Fibroblast of skin of scalp (primary cell): ENCODE data around the gene COL8A1. TPM values are rescaled to one million over a fixed set of nuclear protein-coding genes. Genes with fewer than 3 reads are reported as not detected.
A peak's percentile ranks its signal among the peaks of the same experiment; 100 is the strongest.
"Not testable (repeated sequence)": the region's sequence is repeated elsewhere in the genome, so short reads cannot be mapped to it uniquely, and the experiment has no call there.

Experiments used
- DNase-seq: peaks from one replicate; pipeline ENCODE4 v3.0.0-alpha.2; 2013
- polyA plus RNA-seq, 2 experiments: library from polyadenylated mRNA; unstranded; fragments of 120-200 nt; gene quantifications; one replicate each; pipeline ENCODE4 v1.2.1, GENCODE V29; 2013; ENCODE audit not compliant: insufficient read length in 2 of 2

The COL8A1 gene
- polyA plus RNA-seq (2013, experiment 1 of 2; ENCODE audit: insufficient read length): 533 TPM
- polyA plus RNA-seq (2013, experiment 2 of 2; ENCODE audit: insufficient read length): 563 TPM

DNA sequence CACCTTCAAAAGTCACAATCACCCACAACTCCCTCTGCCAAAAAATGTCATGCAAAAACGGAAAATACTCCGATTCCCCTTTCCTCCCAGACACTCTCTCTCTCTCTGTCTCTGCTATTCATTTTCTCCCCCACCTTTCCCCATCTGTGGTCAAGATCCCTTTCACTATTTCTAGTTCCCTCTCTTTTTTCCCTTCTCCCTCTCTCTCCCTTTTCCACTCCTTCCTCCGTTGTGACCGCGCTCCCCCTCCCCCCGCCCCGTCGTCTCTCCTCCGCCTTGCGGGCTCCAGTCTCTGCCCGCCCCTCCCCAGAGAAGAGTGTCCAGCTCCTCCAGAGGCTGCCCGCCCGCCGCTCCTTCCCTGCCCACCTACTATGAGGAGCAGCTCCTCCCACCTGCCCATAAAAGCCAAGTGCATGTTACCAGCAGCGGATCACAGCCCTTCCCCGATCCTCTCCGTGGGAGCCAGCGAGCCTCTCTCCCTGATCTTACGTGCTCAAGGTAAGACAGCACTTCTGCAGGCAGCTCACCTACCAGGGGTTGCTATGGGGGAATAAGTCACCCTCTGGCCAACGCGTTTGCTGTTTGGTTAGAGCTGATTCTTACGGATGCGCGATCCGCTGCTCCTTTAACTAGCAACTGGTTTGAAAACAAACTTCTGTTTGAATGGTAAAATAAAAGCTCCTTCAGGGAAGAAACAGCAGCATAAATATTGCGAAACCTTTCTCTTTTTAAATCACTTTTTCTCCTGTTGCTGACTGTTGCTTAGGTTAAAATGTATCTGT lies at the start of gene COL8A1:
Gene COL8A1 (plus strand): TSS at position 428 of the 782 bp plus-strand sequence. CDS start 152,089 bp downstream, outside the sequence.
- DNase-seq: peak; percentile 90

DNA sequence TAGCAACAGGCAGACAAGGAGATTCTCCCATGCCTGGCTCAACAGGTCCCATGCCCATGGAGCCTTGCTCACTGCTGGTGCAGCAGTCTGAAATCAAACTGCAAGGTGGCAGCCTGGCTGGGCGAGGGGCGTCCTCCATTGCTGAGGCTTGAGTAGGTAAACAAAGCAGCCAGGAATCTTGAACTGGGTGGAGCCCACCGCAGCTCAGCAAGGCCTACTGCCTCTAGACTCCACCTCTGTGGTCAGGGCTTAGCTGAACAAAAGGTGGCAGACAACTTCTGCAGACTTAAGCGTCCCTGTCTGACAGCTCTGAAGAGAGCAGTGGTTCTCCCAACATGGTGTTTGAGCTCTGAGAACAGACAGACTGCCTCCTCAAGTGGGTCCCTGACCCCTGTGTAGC lies 49.2 kb upstream of the COL8A1 start:
- DNase-seq: not testable (repeated sequence)

DNA sequence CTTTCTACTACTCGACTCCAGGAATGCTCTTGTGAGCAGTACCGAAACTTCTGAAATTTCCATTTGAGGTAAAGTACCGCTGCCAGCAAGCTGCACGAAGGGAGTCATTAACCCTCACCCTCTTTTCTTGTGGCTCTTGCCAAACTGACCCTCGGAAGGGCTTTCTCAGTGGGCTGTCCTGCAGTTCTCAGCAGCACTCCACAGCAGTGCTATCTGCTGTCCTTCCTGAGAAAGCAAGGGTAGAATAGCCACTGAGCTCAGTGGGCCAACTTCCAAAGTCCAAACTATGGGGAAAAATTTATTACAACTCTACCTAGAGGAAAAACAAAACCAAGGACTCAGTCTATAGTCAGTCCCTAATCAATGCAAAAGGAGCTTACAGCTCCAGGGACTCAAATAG lies 38.5 kb upstream of the COL8A1 start:
- no peak for DNase-seq

DNA sequence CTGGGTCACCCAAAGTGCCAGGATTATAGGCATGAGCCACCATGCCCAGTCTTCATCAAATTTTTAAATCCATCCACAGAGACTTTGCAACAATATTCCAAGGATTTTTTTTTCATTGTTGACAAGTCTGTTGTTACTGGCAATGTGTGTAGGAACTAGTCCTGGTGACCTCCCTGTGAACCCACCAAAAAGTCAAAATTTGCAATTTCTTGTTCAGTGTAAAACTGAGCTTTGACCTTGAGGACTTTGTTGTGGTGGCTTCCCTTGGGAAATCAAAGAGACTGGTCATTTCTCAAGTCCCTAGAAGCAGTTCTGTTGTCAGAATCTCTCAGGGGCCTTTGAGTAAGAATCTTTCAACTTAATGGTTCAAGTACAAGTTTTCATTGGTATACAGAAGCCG lies 36.9 kb upstream of the COL8A1 start:
- no peak for DNase-seq

DNA sequence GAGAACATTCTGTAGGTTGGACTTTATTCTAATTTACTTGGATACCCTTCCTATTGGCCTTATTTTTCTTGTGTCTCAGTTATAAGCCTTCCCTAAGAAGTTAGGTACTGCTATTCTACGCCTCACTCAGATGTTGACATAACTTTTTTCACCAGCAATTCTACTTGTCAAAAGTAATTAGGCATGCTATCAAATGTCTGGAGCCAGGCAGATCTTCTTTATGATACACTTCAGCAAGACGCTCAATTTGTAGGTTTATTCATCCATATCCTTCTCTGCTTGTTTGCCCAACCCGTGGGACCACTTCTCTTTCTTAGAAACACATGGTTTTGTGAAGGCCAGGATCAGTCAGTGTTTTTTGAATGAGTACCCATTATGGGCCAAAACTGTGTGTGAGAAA lies 36.2 kb upstream of the COL8A1 start:
- DNase-seq: no peak

DNA sequence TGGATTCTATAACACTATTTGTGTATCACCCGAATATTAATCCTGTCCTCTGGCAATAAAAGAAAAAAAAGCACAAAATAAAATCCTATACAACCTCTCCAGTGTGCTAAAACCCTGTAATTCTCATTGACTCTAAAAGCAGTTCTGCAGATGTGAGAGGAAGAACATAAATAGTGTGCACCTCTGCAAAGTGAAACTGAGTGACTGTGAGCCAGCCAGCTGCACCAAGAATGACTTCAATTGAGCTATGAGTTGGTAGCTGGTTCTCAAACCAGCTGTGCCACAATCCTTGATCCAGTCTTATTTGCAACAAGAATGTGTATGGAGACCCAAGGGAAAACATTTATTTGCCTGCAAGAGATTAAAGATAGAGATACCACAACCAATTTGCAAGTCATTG lies 31.2 kb upstream of the COL8A1 start:
- DNase-seq: no peak

DNA sequence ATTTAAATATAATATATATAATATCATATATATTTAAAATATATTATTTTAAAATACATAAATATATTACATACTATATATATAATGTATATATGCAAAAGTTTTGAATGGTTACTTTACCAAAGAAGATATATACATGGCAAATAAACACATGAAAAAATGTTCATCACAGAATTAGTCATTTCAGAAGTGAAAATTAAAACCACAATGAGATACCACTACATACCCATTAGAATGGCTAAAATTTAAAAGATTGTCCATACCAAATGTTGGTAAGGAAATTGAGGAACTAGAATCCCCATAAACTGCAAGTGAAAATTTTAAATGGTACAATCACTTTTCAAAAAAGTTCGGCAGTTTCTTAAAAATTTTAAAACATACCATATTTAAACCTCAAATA lies 23.6 kb upstream of the COL8A1 start:
- no peak for DNase-seq

DNA sequence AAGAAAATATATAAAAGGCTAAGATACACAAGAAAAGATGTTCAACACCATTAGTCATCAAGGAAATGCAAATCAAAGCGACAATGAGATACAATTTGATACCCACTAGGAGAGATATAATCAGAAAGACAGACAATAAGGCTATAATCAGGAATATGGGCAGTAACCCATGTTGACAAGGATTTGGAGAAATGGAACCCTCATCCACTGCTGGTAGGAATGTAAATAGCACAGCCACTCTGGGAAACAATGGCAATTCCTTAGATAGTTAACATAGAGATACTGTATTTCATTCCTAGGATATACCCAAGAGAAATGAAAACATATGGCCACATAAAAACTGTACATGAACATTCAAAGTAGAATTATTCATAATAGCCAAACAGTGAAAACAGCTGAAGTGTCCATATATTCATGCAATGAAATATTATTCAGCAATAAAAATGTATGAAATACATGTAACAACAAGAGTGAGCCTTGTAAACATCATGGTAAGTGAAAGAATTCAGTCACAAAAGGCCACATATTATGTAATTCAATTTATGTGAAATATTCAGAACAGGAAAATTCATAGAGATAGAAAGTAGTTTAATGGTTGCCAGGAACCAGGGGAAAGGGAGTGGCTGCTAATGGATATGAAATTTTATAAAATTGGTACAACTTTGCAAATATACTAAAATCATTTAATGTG lies 18.2 kb upstream of the COL8A1 start:
- DNase-seq: peak; percentile 65

DNA sequence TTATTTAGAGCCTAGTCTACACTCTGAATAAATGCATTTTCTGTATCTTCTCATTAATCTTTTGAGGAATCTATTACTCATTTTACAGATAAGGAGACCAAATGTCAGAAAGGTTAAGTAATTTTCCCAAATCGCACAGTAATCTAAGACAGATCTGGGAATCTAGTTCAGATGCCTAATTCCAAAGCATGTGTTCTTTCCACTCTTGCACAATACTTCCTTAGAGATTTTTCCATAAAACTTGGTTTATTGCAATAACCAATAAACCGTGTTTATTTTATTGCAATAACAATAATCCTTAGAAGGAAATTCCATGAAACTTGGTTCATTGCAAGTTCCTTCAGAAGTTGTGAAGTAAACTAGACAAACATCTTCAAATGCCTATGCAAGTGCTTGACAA lies 17.4 kb upstream of the COL8A1 start:
- no peak for DNase-seq

DNA sequence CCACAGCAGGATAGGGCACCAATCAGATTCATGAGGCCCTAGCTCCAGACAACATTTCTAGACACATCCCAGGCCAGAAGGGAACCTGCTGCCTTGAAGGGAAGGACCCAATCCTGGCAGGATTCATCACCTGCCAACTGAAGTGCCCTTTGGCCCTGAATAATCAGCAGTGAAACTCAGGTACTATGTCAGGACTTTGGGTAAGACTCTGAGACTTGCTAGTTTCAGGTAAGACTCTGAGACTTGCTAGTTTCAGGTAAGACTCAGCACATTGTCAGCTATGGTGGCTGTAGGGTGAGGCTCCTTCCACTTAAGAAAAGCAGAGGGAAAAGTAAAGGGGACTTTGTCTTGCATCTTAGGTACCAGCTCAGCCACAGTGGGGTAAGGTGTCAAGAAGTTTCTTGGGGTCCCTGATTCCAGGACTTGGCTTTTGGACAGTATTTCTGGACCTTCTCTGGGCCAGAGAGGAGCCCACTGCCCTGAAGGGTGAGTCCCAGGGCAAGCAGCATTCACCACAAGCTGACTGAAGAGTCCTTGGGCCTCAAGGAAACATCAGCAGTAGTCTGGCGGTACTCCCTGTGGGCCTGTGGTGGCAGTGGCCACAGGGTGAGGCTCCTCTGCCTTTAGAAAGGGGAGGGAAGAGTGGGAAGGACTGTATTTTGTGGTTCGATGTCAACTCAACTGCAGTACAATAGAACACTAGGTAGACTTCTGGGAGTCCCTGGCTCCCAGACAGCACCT lies 13.7 kb upstream of the COL8A1 start:
- DNase-seq: no peak

DNA sequence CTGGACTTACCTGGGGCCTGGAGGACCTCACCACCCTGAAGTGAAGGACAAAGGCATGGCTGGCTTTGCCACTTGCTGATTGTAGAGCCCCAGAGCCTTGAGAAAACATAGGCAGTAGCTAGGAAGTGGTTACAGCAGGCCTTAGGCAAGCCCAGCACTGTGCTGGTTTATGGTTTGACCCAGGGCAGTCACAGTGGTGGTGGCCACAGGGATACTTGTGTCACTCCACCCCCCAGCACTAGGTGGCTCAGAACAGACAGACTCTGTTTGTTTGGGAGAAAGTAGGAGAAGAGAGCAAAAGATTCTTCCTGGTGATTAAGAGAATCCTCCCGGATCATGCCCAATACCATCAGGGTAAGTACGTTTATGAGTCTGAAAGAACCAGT lies 13.2 kb upstream of the COL8A1 start:
- peak; percentile 26 for DNase-seq

DNA sequence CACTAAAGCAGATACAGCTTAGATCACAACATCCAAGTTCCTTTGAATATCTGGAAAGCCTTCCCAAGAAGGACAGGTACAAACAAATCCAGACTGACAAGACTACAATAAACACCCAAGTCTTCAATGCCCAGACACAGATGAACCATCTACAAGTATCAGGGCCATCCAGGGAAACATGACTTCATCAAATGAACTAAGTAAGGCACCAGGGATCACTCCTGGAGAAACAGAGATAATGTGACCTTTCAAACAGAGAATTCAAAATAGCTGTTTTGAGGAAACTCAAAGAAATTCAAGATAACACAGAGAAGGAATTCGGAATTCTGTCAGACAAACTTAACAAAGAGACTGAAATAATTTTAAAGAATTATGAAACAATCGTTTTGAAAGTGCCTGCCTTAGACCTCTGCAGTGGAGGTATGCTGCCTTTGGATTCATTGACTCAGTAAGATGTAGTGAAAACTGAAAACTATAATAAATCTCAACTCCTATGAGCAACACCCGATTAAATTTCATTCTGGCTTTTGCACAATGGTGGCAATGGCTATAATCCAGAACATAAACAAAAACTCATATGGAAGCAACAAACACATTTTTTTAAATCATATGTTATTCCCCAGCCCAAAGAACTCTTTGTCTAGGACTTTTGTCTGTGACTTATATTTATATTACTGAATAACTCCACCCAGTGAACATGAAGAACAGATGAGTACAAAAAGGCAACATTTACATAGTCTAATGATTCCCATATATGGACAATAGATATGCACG lies 12.6 kb upstream of the COL8A1 start:
- DNase-seq: peak; percentile 86

DNA sequence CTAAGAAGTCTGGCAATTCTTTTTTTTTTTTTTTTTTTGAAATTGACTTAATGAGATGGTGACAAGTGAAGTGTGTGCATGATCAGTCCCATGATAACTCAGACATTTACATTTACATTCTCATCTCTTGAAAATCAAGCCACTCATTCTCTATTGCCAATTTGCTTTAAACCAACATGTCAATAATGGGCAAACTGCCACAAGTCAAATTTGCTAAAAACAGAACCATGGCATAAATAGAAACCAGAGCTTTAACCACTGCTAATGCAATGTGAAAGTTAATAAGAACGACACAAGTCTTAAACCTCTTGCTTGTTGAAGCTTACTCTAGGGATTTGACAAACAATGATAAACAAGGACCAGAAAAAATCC lies 12.0 kb upstream of the COL8A1 start:
- no peak for DNase-seq

DNA sequence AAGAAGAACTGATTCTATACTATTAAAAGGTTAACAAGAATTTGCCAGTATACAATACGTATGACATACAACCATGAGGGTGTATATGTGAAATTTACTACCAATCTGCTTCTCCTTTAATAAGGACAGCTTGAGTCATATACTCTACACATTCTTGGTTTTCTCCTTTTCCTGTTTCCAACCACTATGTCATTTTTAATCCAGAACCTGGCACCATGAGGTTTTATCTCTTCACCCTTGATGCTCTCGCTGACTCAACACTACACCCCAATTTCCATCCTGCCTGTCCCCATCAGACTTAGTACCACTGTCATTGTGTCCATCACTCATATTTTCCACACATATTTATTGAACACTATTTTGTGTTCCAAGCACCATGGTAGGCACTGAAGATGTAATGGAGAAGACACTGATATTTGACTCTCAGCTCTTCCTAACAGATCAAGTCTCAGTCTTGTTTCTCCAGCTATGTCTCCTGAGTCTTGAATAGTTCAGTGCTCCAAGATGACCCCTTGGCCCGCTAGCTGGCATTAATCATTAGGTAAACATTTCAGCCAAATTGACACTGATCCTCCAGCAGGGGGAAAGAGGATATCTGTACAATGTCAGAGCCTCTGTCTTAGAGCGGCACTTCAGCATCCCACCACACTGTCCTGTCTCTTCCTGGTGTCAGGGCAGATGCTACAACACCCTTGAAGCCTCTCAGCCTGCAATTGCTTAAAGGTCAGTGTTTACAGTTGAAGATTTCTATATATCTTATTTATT lies 11.2 kb upstream of the COL8A1 start:
- peak; percentile 62 for DNase-seq

DNA sequence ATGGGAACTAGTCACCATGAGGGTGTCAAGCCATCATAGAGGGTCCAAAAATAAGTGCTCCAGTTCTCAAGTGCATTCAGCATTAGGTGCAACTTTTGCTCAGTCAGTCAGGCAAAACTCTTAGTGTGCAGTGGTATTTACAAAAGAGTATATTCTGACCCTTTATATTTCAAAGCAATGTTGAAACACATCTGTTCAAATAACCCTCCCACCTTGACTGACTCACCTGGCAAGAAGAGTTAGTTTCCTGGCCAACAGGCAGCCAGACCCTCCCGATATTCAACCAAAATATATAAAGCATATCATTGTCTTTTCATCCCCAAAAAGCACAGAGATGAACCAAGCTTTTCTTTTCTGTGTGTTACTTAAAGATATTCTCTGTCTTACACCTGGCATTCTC lies 7.6 kb upstream of the COL8A1 start:
- no peak for DNase-seq

DNA sequence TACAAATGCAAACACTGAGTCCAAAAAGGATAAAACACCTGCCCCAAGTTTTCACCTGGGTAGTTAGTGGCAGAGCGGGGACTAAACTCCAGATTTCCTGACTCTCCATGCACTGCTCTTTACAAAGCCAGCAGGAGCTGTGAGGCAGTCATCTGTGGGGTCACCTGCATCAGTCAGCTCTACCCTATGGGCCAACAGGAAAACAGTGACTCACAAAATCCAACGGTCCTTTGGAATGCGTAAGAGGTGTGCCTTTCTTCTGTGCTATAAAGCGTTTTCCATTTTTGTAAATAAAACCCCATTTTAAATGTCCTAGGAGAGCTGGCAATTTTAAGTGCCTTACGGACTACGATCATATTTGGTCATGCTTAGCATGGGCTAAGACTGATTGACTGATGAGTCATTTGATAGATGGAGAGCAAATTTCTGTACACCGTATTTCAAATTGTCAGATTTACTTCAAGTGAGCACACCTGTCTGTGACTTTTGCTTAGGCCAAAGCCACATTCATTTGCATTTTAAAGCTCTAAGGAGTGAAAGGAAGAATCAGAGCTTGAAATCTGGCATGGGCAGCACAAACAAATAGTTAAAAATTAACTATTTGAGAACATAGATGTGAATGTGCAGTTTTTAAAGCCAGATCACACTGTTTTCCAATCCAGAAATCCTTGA lies 4.4 kb upstream of the COL8A1 start:
- no peak for DNase-seq

DNA sequence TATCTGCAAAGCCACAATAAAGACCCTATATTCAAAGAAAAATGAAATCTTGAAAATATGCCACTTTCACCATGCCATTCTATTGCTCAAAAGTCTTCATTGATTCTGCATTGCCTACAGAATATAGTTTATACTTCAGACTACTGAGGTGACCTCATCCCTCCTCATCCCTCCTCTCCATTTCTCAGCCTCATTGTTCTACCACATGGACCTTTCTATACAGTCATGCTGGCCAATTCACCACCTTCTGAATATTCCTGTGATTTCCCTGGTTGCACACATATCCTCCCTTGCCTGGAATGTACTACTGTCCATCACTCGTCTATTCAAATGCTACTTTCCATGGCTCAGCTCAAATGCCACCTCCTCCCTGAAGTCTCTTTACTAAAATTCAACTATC lies 3.5 kb upstream of the COL8A1 start:
- DNase-seq: no peak

DNA sequence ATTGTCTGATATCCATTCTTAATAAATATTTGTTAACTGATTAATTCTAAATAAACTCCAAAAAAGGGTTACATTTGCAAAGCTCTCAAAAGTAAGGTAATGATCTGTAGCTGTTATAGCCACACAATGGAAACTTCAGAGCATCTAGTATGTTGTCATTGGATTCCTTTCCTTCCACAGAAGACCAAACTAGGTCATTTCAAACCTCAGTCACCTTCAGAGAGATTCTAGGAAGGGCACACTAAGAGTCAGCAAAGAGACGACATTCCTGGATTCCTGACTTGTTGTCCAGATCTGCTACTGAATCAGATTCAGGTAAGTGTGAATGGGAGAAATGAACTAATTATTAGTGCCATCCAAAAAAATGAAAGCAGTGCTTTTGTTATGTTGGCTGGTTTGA lies 3.0 kb upstream of the COL8A1 start:
- DNase-seq: peak; percentile 24

DNA sequence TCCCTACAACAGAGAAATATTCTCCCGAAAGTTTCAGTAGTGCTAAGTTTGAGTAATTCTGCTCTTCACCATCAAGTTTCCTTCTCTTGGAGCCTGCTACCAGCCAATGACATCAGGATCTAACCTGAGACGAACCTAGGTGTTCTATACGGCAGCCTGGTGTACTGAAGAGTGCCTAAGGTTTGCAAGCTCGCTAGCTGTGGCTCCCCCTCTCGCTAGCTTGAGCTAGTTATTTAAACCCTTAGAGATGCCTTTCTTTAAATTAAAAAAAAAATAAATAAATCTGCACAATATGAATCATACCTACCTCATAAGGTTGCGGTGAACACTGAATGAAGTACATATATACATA lies 1.4 kb upstream of the COL8A1 start:
- no peak for DNase-seq

DNA sequence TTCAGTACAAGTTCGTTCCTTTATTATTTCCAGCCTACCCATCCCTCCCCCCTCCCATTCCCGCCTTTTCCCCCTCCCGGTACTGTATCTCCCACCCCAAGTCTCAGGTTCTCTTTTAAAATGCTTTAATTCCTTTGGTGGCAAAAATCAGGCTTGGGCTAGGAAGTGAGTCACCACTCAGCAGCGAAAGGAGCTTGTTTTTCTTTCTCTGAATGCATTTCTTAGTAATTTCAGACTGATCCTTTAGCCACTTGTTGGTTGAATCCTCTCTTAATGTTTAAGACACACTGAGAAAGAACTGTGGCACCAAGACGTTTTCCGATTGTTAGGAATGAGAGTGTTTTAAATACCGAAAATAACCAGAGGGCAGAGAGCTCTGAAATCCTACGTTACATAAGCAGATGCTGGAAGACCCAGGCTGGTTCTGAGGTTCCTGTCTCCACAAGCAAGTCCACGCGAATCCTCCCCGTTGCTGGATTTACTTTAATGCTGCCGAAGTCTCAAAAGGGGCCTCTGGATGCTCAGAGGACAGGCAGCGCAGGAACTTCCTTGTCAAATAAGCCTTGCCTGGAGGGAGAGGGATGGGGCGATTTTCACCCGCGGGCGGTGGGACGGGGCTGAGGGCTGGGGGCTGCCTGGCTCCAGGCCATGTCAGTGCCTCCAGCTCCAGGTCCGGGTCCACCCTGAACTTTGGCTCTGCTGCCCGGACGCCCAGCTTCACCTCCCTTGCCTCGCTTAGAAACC lies 854 bp upstream of the COL8A1 start:
- DNase-seq: peak; percentile 91

DNA sequence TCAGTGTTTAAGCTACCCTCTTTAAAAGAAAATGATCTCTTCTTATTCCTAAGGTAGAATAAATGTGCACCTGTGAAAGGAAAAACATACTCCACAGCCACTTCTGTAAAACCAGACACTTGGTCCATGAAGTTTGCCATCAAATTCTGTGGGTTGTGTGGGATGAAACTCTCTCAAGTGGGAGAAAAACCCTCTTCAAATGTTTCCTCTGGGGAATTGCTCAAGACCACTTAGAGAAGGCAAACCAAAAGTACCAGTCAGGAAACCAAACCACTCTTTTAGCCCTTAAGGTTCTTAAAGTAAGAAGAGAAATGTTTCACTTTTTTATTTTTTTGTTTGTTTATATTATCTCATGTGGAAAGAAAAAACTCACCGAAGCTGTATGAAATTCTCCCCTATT lies 1.2 kb downstream of the COL8A1 start:
- DNase-seq: peak; percentile 53
